PFSK-1 (cell line): ENCODE results near the gene SIVA1.

Experiments used
- FOXP2 ChIP-seq: optimal IDR thresholded peaks from 2 replicates; pipeline ENCODE3; 2011; ENCODE audit warnings: borderline replicate concordance, control low read depth, inconsistent platforms; ENCODE audit not compliant: insufficient read depth; ENCODE audit errors: extremely low read length, extremely low read depth
- POLR2AphosphoS5 ChIP-seq: IDR thresholded peaks from 2 replicates; pipeline ENCODE4 v1.6.1; 2012; ENCODE audit warnings: low read depth, mild to moderate bottlenecking, control low read depth, low read length, moderate library complexity
- REST ChIP-seq, 2 experiments: IDR thresholded peaks; 2 replicates each; pipeline versions ENCODE4 v1.6.1 to v1.8.0; 2011 to 2012; ENCODE audit warnings: low read depth in 2 of 2, low read length in 2 of 2, control low read depth in 1 of 2, inconsistent platforms in 1 of 2, mild to moderate bottlenecking in 1 of 2, moderate library complexity in 1 of 2; ENCODE audit not compliant: insufficient read depth in 1 of 2
- SIN3A ChIP-seq: IDR thresholded peaks from 2 replicates; pipeline ENCODE4 v1.6.1; 2012; ENCODE audit warnings: mild to moderate bottlenecking, low read length, moderate library complexity, borderline replicate concordance; ENCODE audit not compliant: insufficient read depth
- TAF1 ChIP-seq: IDR thresholded peaks from 2 replicates; pipeline ENCODE4 v1.6.1; 2012; ENCODE audit warnings: low read length, control low read depth, borderline replicate concordance; ENCODE audit not compliant: insufficient read depth

- TF ChIP-seq TAF1 (no peak), REST (IDR thresholded peaks at IDR 0.05; ENCODE audit: insufficient read depth in 1 of 2, low read depth in 2 of 2, low read length in 2 of 2) (no peak), POLR2AphosphoS5 (no peak), FOXP2 (no peak), SIN3A (no peak)
Observed at GRCh38 chr14:104756477-104757237, 3.7 kb downstream of the SIVA1 start.
